HEK293T (cell line): ENCODE measurements around the gene MTA1.

Experiments used
- CTCF ChIA-PET: fragments of 350-600 bp; formaldehyde crosslinking; extraction: SDS; loops from one replicate; lab custom pipeline; 2021; ENCODE audit warnings: antibody characterized with exemption, inconsistent platforms; lab: Yijun Ruan, JAX
- POLR2A ChIA-PET: fragments of 350-600 bp; formaldehyde crosslinking; extraction: SDS; loops from one replicate; lab custom pipeline; 2020; ENCODE audit warnings: antibody characterized with exemption, inconsistent platforms; lab: Yijun Ruan, JAX
- DNase-seq: peaks from one replicate; pipeline ENCODE4 v3.0.0; 2012; ENCODE audit warnings: mixed read lengths; ENCODE audit errors: extremely low spot score
- ARNT ChIP-seq: fragments of 450-650 bp; IDR thresholded peaks from 2 replicates; pipeline ENCODE4 v1.6.1; 2017; ENCODE audit warnings: mild to moderate bottlenecking
- BHLHE40 ChIP-seq: fragments of 450-650 bp; IDR thresholded peaks from 2 replicates; pipeline ENCODE4 v1.6.1; 2016; ENCODE audit warnings: mild to moderate bottlenecking, moderate library complexity, borderline replicate concordance
- CTBP1 ChIP-seq: fragments of 450-650 bp; IDR thresholded peaks from 2 replicates; pipeline ENCODE4 v1.6.1; 2016; ENCODE audit warnings: borderline replicate concordance
- ELF4 ChIP-seq: fragments of 450-650 bp; IDR thresholded peaks from 2 replicates; pipeline ENCODE4 v1.6.1; 2017; ENCODE audit warnings: antibody characterized with exemption
- FOXA1 ChIP-seq: fragments of 450-650 bp; IDR thresholded peaks from 2 replicates; pipeline ENCODE4 v1.6.1; 2016; ENCODE audit warnings: mild to moderate bottlenecking
- FOXK2 ChIP-seq: fragments of 450-650 bp; IDR thresholded peaks from 2 replicates; pipeline ENCODE4 v1.6.1; 2016; ENCODE audit warnings: mild to moderate bottlenecking
- FOXM1 ChIP-seq: fragments of 450-650 bp; IDR thresholded peaks from 2 replicates; pipeline ENCODE4 v1.6.1; 2017; ENCODE audit warnings: mild to moderate bottlenecking, borderline replicate concordance
- HDGF ChIP-seq: fragments of 450-650 bp; IDR thresholded peaks from 2 replicates; pipeline ENCODE4 v1.6.1; 2017; ENCODE audit warnings: antibody characterized with exemption, borderline replicate concordance
- L3MBTL2 ChIP-seq: fragments of 450-650 bp; conservative IDR thresholded peaks from 2 replicates; pipeline ENCODE4 v1.6.1; 2016; ENCODE audit warnings: mild to moderate bottlenecking
- LEF1 ChIP-seq: fragments of 450-650 bp; IDR thresholded peaks from 2 replicates; pipeline ENCODE4 v1.6.1; 2017; ENCODE audit warnings: mild to moderate bottlenecking, borderline replicate concordance
- NFRKB ChIP-seq: fragments of 450-650 bp; IDR thresholded peaks from 2 replicates; pipeline ENCODE4 v1.6.1; 2016; ENCODE audit warnings: mild to moderate bottlenecking, moderate library complexity
- PKNOX1 ChIP-seq: fragments of 450-650 bp; IDR thresholded peaks from 2 replicates; pipeline ENCODE4 v1.6.1; 2016
- SP1 ChIP-seq: fragments of 450-650 bp; IDR thresholded peaks from 2 replicates; pipeline ENCODE4 v1.6.1; 2017
- SUZ12 ChIP-seq: fragments of 450-650 bp; IDR thresholded peaks from 2 replicates; pipeline ENCODE4 v1.6.1; 2016; ENCODE audit warnings: mild to moderate bottlenecking
- TARDBP ChIP-seq: fragments of 450-650 bp; IDR thresholded peaks from 2 replicates; pipeline ENCODE4 v1.6.1; 2016
- ZNF384 ChIP-seq: fragments of 450-650 bp; IDR thresholded peaks from 2 replicates; pipeline ENCODE4 v1.6.1; 2016

The MTA1 gene

GRCh38 chr14:105445290-105445689 is 25.7 kb downstream of the MTA1 start:
- no peak for DNase-seq
- TF ChIP-seq HDGF = no peak
- no peak for TF ChIP-seq ARNT
- no peak for TF ChIP-seq PKNOX1
- no peak for TF ChIP-seq BHLHE40
- TF ChIP-seq LEF1 = no peak
- TF ChIP-seq L3MBTL2 = no peak
- TF ChIP-seq NFRKB = no peak
- TF ChIP-seq SP1 = no peak
- no peak for TF ChIP-seq TARDBP
- TF ChIP-seq SUZ12 = no peak
- TF ChIP-seq FOXK2 = no peak
- TF ChIP-seq FOXA1 = no peak
- ChIA-PET POLR2A (no interaction called here), CTCF (no interaction called here)

- no peak for DNase-seq
- POLR2A ChIA-PET = no interaction called here
- no peak for TF ChIP-seq LEF1
- TF ChIP-seq FOXK2 = no peak
- no peak for TF ChIP-seq NFRKB
- TF ChIP-seq BHLHE40 = no peak
- TF ChIP-seq HDGF = no peak
- no peak for TF ChIP-seq PKNOX1
- CTCF ChIA-PET = no interaction called here
Observed at GRCh38 chr14:105445901-105446845, 26.5 kb downstream of the MTA1 start.

GRCh38 chr14:105446971-105447370 is 27.3 kb downstream of the MTA1 start:
- DNase-seq = no peak
- no peak for TF ChIP-seq ELF4
- TF ChIP-seq FOXA1 = no peak
- no peak for TF ChIP-seq CTBP1
- TF ChIP-seq L3MBTL2 = no peak
- ChIA-PET POLR2A (no interaction called here), CTCF (no interaction called here)

- CTCF ChIA-PET = interaction anchor here (1.0 to 1.4 kb wide), 6 partner anchors 9 to 147 kb away, joined by 3 to 6 read pairs (median 4); partner anchors contain the start of gene BRF1
- TF ChIP-seq SP1 (no peak), SUZ12 (no peak), CTBP1 (no peak), NFRKB (no peak)
- DNase-seq = no peak
- POLR2A ChIA-PET = no interaction called here
Observed at GRCh38 chr14:105447651-105448640, 28.3 kb downstream of the MTA1 start.

- TF ChIP-seq FOXK2 (no peak), LEF1 (no peak)
- peak; percentile 84 for DNase-seq
- POLR2A ChIA-PET = no interaction called here
- CTCF ChIA-PET = interaction anchor here (1.0 to 1.4 kb wide), 6 partner anchors 8 to 147 kb away, joined by 3 to 6 read pairs (median 4); partner anchors contain the start of gene BRF1
Observed at GRCh38 chr14:105448706-105449111, 29.1 kb downstream of the MTA1 start.

GRCh38 chr14:105449276-105450122 is 29.9 kb downstream of the MTA1 start:
- TF ChIP-seq NFRKB (no peak), CTBP1 (no peak), FOXM1 (no peak), BHLHE40 (no peak), HDGF (no peak), ZNF384 (no peak), FOXK2 (no peak), ELF4 (no peak), SP1 (no peak), ARNT (no peak), PKNOX1 (no peak), LEF1 (no peak), SUZ12 (no peak), L3MBTL2 (no peak), FOXA1 (no peak), TARDBP (no peak)
- ChIA-PET CTCF (no interaction called here), POLR2A (no interaction called here)
- DNase-seq = no peak
